ENCODE data around the gene RHBDD1. TPM values are rescaled to one million over a fixed set of nuclear protein-coding genes. Genes with fewer than 3 reads are reported as not detected.
A peak's percentile ranks its signal among the peaks of the same experiment; 100 is the strongest.

The RHBDD1 gene
- total RNA-seq, 1 donor from 2014 or later: 30.0 TPM

DNA sequence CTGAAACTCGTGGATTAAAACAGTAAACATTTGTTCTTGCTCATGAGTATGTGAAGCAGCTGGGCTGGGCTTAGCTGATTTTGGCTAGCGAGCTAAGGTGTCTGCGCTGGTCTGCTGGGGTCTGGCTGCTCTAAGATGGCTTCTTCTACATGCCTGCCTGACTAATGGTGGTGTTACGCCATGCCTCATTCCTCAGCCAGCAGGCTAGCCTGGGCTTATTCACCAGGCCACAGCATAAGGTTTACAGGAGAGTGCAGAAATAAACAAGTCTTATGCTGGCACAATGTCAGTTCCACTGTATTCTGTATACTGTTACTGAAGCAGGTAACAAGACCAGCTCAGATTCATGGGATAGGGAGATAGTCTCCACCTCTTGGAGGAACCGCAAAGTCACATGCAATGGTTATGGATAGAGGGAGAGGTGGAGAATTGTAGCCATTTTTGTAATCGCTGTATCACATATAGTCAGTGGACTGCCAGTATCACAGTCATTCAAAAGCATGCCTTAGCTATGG lies 80.0 kb downstream of the RHBDD1 start:
- peaks cover 16% of the 10 kb centered on the region for H3K9me3 Mint-ChIP-seq (ENCODE audit: low read depth)
- no peak overlapping the region for H3K27ac Mint-ChIP-seq (ENCODE audit: unreplicated experiment)
- TF ChIP-seq, protein P1, sequence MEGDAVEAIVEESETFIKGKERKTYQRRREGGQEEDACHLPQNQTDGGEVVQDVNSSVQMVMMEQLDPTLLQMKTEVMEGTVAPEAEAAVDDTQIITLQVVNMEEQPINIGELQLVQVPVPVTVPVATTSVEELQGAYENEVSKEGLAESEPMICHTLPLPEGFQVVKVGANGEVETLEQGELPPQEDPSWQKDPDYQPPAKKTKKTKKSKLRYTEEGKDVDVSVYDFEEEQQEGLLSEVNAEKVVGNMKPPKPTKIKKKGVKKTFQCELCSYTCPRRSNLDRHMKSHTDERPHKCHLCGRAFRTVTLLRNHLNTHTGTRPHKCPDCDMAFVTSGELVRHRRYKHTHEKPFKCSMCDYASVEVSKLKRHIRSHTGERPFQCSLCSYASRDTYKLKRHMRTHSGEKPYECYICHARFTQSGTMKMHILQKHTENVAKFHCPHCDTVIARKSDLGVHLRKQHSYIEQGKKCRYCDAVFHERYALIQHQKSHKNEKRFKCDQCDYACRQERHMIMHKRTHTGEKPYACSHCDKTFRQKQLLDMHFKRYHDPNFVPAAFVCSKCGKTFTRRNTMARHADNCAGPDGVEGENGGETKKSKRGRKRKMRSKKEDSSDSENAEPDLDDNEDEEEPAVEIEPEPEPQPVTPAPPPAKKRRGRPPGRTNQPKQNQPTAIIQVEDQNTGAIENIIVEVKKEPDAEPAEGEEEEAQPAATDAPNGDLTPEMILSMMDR (IDR thresholded peaks at IDR 0.05): no peak
- no peak overlapping the region for H3K4me3 Mint-ChIP-seq (ENCODE audit: unreplicated experiment)
- H3K4me1 Mint-ChIP-seq (ENCODE audit: low read depth): peaks cover 13% of the 10 kb centered on the region
- no peaks in the 10 kb centered on the region for H3K27me3 Mint-ChIP-seq (ENCODE audit: low read depth)
- no peak for DNase-seq (ENCODE audit: low spot score)
- H3K36me3 Mint-ChIP-seq (ENCODE audit: low read depth): peaks cover 5% of the 10 kb centered on the region

DNA sequence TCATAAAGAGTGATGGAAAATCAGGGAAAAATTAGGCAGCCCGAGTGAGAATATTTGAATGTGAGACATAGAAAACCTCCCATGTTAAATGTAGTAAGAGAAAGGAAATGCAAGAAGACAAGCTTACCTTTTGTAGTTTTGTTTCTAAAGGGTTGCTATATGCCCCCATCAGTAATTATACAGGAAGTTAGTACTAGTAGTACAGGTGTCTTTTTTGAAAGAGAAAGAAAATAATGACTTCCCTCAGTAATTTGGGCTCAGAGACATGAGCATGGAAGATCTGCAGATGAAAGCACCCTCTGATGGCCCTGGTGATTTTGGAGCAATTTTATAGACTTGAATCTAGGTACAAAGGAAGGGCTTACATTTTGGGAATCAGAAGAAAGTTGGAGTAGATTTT lies 80.8 kb downstream of the RHBDD1 start:
- Mint-ChIP-seq H3K9me3 (ENCODE audit: low read depth) (peaks cover 21% of the 10 kb centered on the region), H3K4me1 (ENCODE audit: low read depth) (peaks cover 13% of the 10 kb centered on the region), H3K4me3 (ENCODE audit: unreplicated experiment) (no peak overlapping the region), H3K36me3 (ENCODE audit: low read depth) (peaks cover 5% of the 10 kb centered on the region), H3K27me3 (ENCODE audit: low read depth) (no peaks in the 10 kb centered on the region), H3K27ac (ENCODE audit: unreplicated experiment) (no peak overlapping the region)
- TF ChIP-seq, protein P1 (IDR thresholded peaks at IDR 0.05): no peak
- DNase-seq (ENCODE audit: low spot score): no peak

DNA sequence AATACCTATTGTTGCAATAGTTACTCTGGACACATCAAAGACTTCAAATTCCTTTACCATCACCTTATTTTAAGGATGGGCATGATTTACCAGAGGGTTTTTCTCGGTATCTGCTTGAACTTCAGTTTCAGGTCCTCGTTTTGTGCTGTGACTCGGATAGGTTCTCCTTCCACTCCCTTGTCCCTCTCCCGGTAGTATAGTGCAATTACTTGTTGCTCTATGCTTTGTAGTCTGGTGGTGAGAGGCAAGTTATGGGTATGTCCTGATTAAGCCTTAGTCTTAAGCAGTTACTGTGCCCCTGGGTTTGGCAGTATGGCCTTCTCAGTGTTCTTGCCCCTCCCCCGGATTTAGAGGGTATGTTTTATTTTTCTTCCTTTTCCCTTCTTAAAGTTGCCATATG lies 96.6 kb downstream of the RHBDD1 start:
- TF ChIP-seq, protein P1 (IDR thresholded peaks at IDR 0.05): no peak
- H3K36me3 Mint-ChIP-seq (ENCODE audit: low read depth): peaks cover 13% of the 10 kb centered on the region
- no peaks in the 10 kb centered on the region for H3K27me3 Mint-ChIP-seq (ENCODE audit: low read depth)
- H3K4me1 Mint-ChIP-seq (ENCODE audit: low read depth): peaks cover 18% of the 10 kb centered on the region
- H3K4me3 Mint-ChIP-seq (ENCODE audit: unreplicated experiment): no peak overlapping the region
- peaks cover 22% of the 10 kb centered on the region for H3K9me3 Mint-ChIP-seq (ENCODE audit: low read depth)
- no peak overlapping the region for H3K27ac Mint-ChIP-seq (ENCODE audit: unreplicated experiment)
- DNase-seq (ENCODE audit: low spot score): no peak

DNA sequence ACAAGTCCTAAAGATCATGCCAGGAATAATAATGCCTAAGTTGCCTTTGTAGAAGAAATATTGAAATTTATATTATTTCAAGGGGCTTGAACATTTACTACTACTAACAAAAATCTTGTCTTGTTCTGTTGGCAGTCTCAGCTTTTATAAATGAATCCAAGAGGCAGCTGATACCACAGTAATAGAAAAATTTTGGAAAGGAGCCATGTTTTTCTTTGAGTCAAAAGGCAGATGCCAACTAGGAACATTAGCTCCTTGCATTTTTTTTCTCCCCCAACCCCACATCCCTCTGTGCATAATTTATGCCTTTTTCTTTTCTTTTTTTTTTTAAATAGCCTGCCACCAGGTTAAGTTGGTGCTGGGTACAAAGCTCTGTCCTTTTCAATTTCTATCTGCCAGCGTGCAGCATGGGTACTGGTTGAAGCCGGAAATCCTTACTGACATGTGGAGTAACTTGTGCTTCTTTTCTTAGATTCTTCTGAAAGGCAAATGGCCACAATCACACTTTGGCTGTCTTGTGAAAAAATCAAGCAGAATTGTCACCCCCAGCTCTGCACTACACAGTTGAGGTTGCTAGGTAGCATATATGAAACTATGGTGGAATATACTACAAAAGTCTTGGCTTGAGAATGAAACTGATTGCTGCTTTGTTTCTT lies 98.8 kb downstream of the RHBDD1 start:
- Mint-ChIP-seq H3K27ac (ENCODE audit: unreplicated experiment) (peak overlapping the region; percentile 53), H3K4me3 (ENCODE audit: unreplicated experiment) (no peak overlapping the region), H3K36me3 (ENCODE audit: low read depth) (peaks cover 8% of the 10 kb centered on the region), H3K9me3 (ENCODE audit: low read depth) (peaks cover 11% of the 10 kb centered on the region), H3K27me3 (ENCODE audit: low read depth) (no peaks in the 10 kb centered on the region), H3K4me1 (ENCODE audit: low read depth) (peaks cover 18% of the 10 kb centered on the region)
- DNase-seq (ENCODE audit: low spot score): no peak
- TF ChIP-seq, protein P1 (IDR thresholded peaks at IDR 0.05): no peak

DNA sequence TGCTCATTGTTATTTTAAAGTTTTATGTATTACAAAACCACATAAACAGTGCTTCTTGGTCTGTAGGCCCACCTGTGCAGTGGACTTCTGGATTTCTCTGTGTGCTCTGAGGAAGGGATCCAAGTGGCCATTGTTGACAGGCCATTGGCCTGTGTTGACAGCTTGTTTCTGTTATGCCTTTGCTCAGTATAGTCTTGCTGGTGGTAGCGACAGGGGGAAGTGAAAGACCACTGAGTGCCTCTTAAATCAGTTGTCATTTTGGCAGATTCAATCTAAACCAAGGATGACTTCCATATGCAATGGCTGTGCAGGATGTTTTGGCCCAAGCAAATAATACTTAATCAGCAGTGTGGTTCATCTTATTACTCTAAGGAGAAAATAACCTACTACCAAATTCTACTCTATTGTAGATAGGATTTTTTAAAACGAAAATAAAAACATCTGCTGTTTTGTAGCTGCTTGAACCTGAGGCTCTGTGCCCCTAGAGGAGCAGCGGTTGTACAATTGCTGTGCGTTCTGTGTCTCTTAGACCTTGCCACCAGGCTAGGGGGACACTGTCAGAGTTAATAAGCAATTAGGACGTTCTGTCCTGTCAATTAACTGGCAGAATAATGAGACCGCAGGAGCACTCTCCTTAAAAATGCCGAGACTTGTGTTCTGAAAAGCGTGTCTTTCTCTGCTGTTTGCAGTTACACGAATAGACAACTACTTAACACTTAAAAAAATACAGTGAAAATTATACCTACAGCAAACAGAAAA lies 108.2 kb downstream of the RHBDD1 start:
- H3K4me1 Mint-ChIP-seq (ENCODE audit: low read depth): no peaks in the 10 kb centered on the region

More for the DNA sequence above, 108.2 kb downstream of the RHBDD1 start:
- TF ChIP-seq, protein P1 (IDR thresholded peaks at IDR 0.05): no peak
- Mint-ChIP-seq H3K27ac (ENCODE audit: unreplicated experiment) (no peak overlapping the region), H3K36me3 (ENCODE audit: low read depth) (peaks cover 15% of the 10 kb centered on the region), H3K4me3 (ENCODE audit: unreplicated experiment) (no peak overlapping the region), H3K27me3 (ENCODE audit: low read depth) (no peaks in the 10 kb centered on the region), H3K9me3 (ENCODE audit: low read depth) (peaks cover 22% of the 10 kb centered on the region)
- DNase-seq (ENCODE audit: low spot score): no peak

All from chondrocyte (in vitro differentiated cells).